SK-N-SH treated with all-trans-retinoic acid at 6 μM for 48 hours (cell line): ENCODE results near the gene SOHLH1.

Source experiments
- ARNTL ChIP-seq: fragments of 450-650 bp; formaldehyde crosslinking; IDR thresholded peaks from 2 replicates; pipeline ENCODE4 v1.5.0; 2020; ENCODE audit warnings: low read depth, mild to moderate bottlenecking, moderate library complexity, borderline replicate concordance
- CSDC2 ChIP-seq: fragments of 250-450 bp; sonication (Bioruptor Pico); IDR thresholded peaks from 2 replicates; pipeline ENCODE4 v1.5.0; 2020; ENCODE audit warnings: mild to moderate bottlenecking, moderate library complexity
- ESRRG ChIP-seq: fragments of 250-450 bp; sonication (Bioruptor Pico); IDR thresholded peaks from 2 replicates; pipeline ENCODE4 v1.6.1; 2021; ENCODE audit warnings: mild to moderate bottlenecking
- GLIS3 ChIP-seq: fragments of 250-450 bp; sonication (Bioruptor Pico); IDR thresholded peaks from 2 replicates; pipeline ENCODE4 v1.5.0; 2020; ENCODE audit warnings: mild to moderate bottlenecking, moderate library complexity
- ISL1 ChIP-seq: fragments of 250-450 bp; sonication (Bioruptor Pico); IDR thresholded peaks from 2 replicates; pipeline ENCODE4 v2.1.2; 2022; ENCODE audit warnings: mild to moderate bottlenecking, moderate library complexity
- PATZ1 ChIP-seq: fragments of 250-450 bp; sonication (Bioruptor Pico); IDR thresholded peaks from 2 replicates; pipeline ENCODE4 v1.8.0; 2020; ENCODE audit warnings: mild to moderate bottlenecking, moderate library complexity, borderline replicate concordance
- PPARA ChIP-seq: fragments of 250-450 bp; sonication (Bioruptor Pico); IDR thresholded peaks from 2 replicates; pipeline ENCODE4 v1.5.0; 2020; ENCODE audit warnings: mild to moderate bottlenecking, borderline replicate concordance
- RARB ChIP-seq: fragments of 250-450 bp; sonication (Bioruptor Pico); IDR thresholded peaks from 2 replicates; pipeline ENCODE4 v1.8.0; 2021; ENCODE audit warnings: mild to moderate bottlenecking, moderate library complexity
- TCF4 ChIP-seq: fragments of 250-450 bp; sonication (Bioruptor Pico); IDR thresholded peaks from 2 replicates; pipeline ENCODE4 v1.8.0; 2021; ENCODE audit warnings: mild to moderate bottlenecking, moderate library complexity, borderline replicate concordance
- ZFP3 ChIP-seq: fragments of 250-450 bp; sonication (Bioruptor Pico); IDR thresholded peaks from 2 replicates; pipeline ENCODE4 v1.5.0; 2020; ENCODE audit warnings: mild to moderate bottlenecking, moderate library complexity
- ZNF565 ChIP-seq: fragments of 450-650 bp; formaldehyde crosslinking; conservative IDR thresholded peaks from 2 replicates; pipeline ENCODE4 v1.5.0; 2020; ENCODE audit warnings: low read depth, mild to moderate bottlenecking, moderate library complexity
- ZNF70 ChIP-seq: fragments of 450-650 bp; formaldehyde crosslinking; IDR thresholded peaks from 2 replicates; pipeline ENCODE4 v1.5.0; 2020; ENCODE audit warnings: mild to moderate bottlenecking, moderate library complexity
- TF ChIP-seq, protein P1 (sequence below): fragments of 250-450 bp; sonication (Bioruptor Pico); IDR thresholded peaks from 2 replicates; pipeline ENCODE4 v1.5.1; 2020; ENCODE audit warnings: low read depth, mild to moderate bottlenecking, moderate library complexity

- TF ChIP-seq ZNF565 (CRISPR knock-in tag) = no peak
- no peak for TF ChIP-seq GLIS3 (CRISPR knock-in tag)
- TF ChIP-seq CSDC2 (CRISPR knock-in tag) = no peak
- TF ChIP-seq ESRRG (CRISPR knock-in tag) = no peak
- TF ChIP-seq ZNF70 (CRISPR knock-in tag) = no peak
- no peak for TF ChIP-seq ARNTL
- TF ChIP-seq, protein P1, sequence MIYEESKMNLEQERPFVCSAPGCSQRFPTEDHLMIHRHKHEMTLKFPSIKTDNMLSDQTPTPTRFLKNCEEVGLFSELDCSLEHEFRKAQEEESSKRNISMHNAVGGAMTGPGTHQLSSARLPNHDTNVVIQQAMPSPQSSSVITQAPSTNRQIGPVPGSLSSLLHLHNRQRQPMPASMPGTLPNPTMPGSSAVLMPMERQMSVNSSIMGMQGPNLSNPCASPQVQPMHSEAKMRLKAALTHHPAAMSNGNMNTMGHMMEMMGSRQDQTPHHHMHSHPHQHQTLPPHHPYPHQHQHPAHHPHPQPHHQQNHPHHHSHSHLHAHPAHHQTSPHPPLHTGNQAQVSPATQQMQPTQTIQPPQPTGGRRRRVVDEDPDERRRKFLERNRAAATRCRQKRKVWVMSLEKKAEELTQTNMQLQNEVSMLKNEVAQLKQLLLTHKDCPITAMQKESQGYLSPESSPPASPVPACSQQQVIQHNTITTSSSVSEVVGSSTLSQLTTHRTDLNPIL (CRISPR knock-in tag) = no peak
- no peak for TF ChIP-seq PATZ1 (CRISPR knock-in tag)
- TF ChIP-seq ISL1 (CRISPR knock-in tag) = no peak
- TF ChIP-seq TCF4 (CRISPR knock-in tag) = no peak
- TF ChIP-seq ZFP3 (CRISPR knock-in tag) = no peak
- no peak for TF ChIP-seq PPARA (CRISPR knock-in tag)
- TF ChIP-seq RARB (CRISPR knock-in tag) = no peak
These were observed 15.8 kb upstream of the SOHLH1 start for GRCh38 chr9:135715056-135715595.
